DOHH2 (cell line): ENCODE data around the gene COL9A3.

Source experiments
- H3F3A ChIP-seq: fragments of 200-600 bp; sonication (generic), shearing (Covaris generic); 2 replicates; pipeline ENCODE4 v1.6.0; 2016; ENCODE audit warnings: antibody characterized with exemption, mild to moderate bottlenecking; ENCODE audit not compliant: control insufficient read depth, insufficient read depth
- H3K27ac ChIP-seq: fragments of 200-600 bp; sonication (generic); 2 replicates; pipeline ENCODE4 v1.5.1; 2014; ENCODE audit warnings: low read depth, mild to moderate bottlenecking, low read length, moderate library complexity
- H3K27me3 ChIP-seq: fragments of 200-600 bp; sonication (generic); 2 replicates; pipeline ENCODE4 v1.6.1; 2014; ENCODE audit warnings: mild to moderate bottlenecking, low read length, mixed read lengths; ENCODE audit not compliant: control insufficient read depth
- H3K36me3 ChIP-seq: fragments of 200-600 bp; sonication (generic); 2 replicates; pipeline ENCODE4 v1.6.1; 2014; ENCODE audit warnings: mild to moderate bottlenecking, low read length, moderate library complexity, mixed read lengths; ENCODE audit not compliant: control insufficient read depth
- H3K4me1 ChIP-seq: fragments of 200-600 bp; sonication (generic); 2 replicates; pipeline ENCODE4 v1.6.1; 2014; ENCODE audit warnings: mild to moderate bottlenecking, low read length, mixed read lengths; ENCODE audit not compliant: control insufficient read depth
- H3K4me2 ChIP-seq: fragments of 200-600 bp; sonication (generic); 2 replicates; pipeline ENCODE4 v1.6.0; 2014; ENCODE audit warnings: mild to moderate bottlenecking, low read length, moderate library complexity
- H3K4me3 ChIP-seq: fragments of 200-600 bp; sonication (generic); 2 replicates; pipeline ENCODE4 v1.5.1; 2014; ENCODE audit warnings: mild to moderate bottlenecking, low read length, mixed read lengths
- H3K79me2 ChIP-seq: fragments of 200-600 bp; sonication (generic); 2 replicates; pipeline ENCODE4 v1.6.1; 2014; ENCODE audit warnings: mild to moderate bottlenecking, low read length, mixed read lengths; ENCODE audit not compliant: control insufficient read depth
- H3K9me2 ChIP-seq: fragments of 200-600 bp; sonication (generic); replicated peaks from 2 replicates; pipeline ENCODE4 v1.6.1; 2014; ENCODE audit warnings: mild to moderate bottlenecking, low read length, mixed read lengths; ENCODE audit not compliant: control insufficient read depth
- H3K9me3 ChIP-seq: fragments of 200-600 bp; sonication (generic); 2 replicates; pipeline ENCODE4 v1.6.1; 2014; ENCODE audit warnings: antibody characterized with exemption, low read length, mixed read lengths; ENCODE audit not compliant: control insufficient read depth, insufficient read depth
- H4K20me1 ChIP-seq: fragments of 200-600 bp; sonication (generic); 2 replicates; pipeline ENCODE4 v1.6.0; 2014; ENCODE audit warnings: low read depth, mild to moderate bottlenecking, antibody characterized with exemption, low read length, moderate library complexity; ENCODE audit not compliant: control insufficient read depth, insufficient read depth
- EZH2phosphoT487 ChIP-seq: fragments of 200-600 bp; sonication (generic); IDR thresholded peaks from 2 replicates; pipeline ENCODE4 v1.6.1; 2017; ENCODE audit warnings: borderline replicate concordance, mild to moderate bottlenecking, antibody characterized with exemption, low read length, moderate library complexity, mixed read lengths
- TF ChIP-seq, protein P1 (sequence below): fragments of 200-600 bp; sonication (generic); IDR thresholded peaks from one replicate; pipeline ENCODE4 v1.5.1; 2014; ENCODE audit warnings: antibody characterized with exemption, mild to moderate bottlenecking, low read depth, low read length; ENCODE audit not compliant: poor library complexity, severe bottlenecking

COL9A3 gene

DNA sequence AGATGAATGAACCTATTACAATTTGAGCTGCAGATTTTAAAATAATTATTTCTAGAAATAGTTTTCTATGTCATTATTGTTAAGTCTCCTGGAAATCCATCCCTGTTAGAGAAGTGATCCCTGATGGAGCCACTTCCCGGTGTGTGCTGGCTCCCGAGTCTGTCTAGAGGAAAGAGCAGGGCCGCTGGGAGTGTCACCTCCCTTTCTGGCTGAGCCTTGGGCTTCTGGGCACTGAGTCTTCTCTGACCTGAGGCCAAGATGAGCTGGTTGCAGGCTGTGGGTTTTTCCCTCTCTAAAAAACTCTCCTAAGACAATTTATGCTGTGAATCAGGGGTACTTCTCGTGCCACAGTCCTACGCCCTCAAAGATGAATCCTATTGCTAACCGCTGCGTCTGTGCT, 73.6 kb downstream of the COL9A3 start:
- Histone ChIP-seq H3K36me3 (peaks cover 95% of the 10 kb centered on the region), H3K4me3 (no peak overlapping the region), H4K20me1 (no peaks in the 10 kb centered on the region)

More for the DNA sequence above, 73.6 kb downstream of the COL9A3 start:
- Histone ChIP-seq H3K27ac (no peak overlapping the region), H3K79me2 (no peaks in the 10 kb centered on the region), H3K4me1 (no peaks in the 10 kb centered on the region), H3F3A (no peaks in the 10 kb centered on the region), H3K9me2 (no peaks in the 10 kb centered on the region), H3K9me3 (no peaks in the 10 kb centered on the region), H3K27me3 (no peaks in the 10 kb centered on the region), H3K4me2 (no peak overlapping the region)
- no peak for TF ChIP-seq EZH2phosphoT487
- TF ChIP-seq, protein P1, sequence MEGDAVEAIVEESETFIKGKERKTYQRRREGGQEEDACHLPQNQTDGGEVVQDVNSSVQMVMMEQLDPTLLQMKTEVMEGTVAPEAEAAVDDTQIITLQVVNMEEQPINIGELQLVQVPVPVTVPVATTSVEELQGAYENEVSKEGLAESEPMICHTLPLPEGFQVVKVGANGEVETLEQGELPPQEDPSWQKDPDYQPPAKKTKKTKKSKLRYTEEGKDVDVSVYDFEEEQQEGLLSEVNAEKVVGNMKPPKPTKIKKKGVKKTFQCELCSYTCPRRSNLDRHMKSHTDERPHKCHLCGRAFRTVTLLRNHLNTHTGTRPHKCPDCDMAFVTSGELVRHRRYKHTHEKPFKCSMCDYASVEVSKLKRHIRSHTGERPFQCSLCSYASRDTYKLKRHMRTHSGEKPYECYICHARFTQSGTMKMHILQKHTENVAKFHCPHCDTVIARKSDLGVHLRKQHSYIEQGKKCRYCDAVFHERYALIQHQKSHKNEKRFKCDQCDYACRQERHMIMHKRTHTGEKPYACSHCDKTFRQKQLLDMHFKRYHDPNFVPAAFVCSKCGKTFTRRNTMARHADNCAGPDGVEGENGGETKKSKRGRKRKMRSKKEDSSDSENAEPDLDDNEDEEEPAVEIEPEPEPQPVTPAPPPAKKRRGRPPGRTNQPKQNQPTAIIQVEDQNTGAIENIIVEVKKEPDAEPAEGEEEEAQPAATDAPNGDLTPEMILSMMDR = no peak
